GM23248 (cell line): ENCODE measurements around the gene ZNF827. TPM values are rescaled to one million over a fixed set of nuclear protein-coding genes. Genes with fewer than 3 reads are reported as not detected.

Source experiments
- DNase-seq: peaks from one replicate; pipeline ENCODE4 v3.0.0-alpha.2; 2015
- H2AFZ ChIP-seq: fragments of 200-600 bp; sonication (generic); 2 replicates; pipeline ENCODE4 v1.6.1; 2016; ENCODE audit warnings: antibody characterized with exemption
- H3F3A ChIP-seq: fragments of 200-600 bp; sonication (generic); 2 replicates; pipeline ENCODE4 v1.6.1; 2016; ENCODE audit warnings: mild to moderate bottlenecking, antibody characterized with exemption, mixed run types; ENCODE audit not compliant: insufficient read depth
- H3K27ac ChIP-seq: fragments of 200-600 bp; sonication (generic); 2 replicates; pipeline ENCODE4 v1.5.1; 2016; ENCODE audit warnings: mild to moderate bottlenecking
- H3K27me3 ChIP-seq: fragments of 200-600 bp; sonication (generic); replicated peaks from 2 replicates; pipeline ENCODE4 v1.6.1; 2016; ENCODE audit warnings: mild to moderate bottlenecking; ENCODE audit not compliant: insufficient read depth
- H3K36me3 ChIP-seq: fragments of 200-600 bp; sonication (generic); 2 replicates; pipeline ENCODE4 v1.6.1; 2016; ENCODE audit warnings: low read depth, mild to moderate bottlenecking
- H3K4me1 ChIP-seq: fragments of 200-600 bp; sonication (generic); 2 replicates; pipeline ENCODE4 v1.6.1; 2016; ENCODE audit warnings: mild to moderate bottlenecking; ENCODE audit not compliant: insufficient read depth
- H3K4me2 ChIP-seq: fragments of 200-600 bp; sonication (generic); one replicate; pipeline ENCODE4 v1.6.1; 2016; ENCODE audit warnings: mild to moderate bottlenecking; ENCODE audit not compliant: unreplicated experiment
- H3K4me3 ChIP-seq: fragments of 200-600 bp; sonication (generic); 2 replicates; pipeline ENCODE4 v1.5.1; 2016; ENCODE audit warnings: mild to moderate bottlenecking
- H3K79me2 ChIP-seq: fragments of 200-600 bp; sonication (generic); 2 replicates; pipeline ENCODE4 v1.6.1; 2016; ENCODE audit warnings: mild to moderate bottlenecking; ENCODE audit not compliant: insufficient read depth
- H3K9ac ChIP-seq: fragments of 200-600 bp; sonication (generic); 2 replicates; pipeline ENCODE4 v1.6.1; 2016; ENCODE audit warnings: mild to moderate bottlenecking
- H3K9me2 ChIP-seq: fragments of 200-600 bp; sonication (generic); 2 replicates; pipeline ENCODE4 v1.6.1; 2016; ENCODE audit warnings: mixed run types, mild to moderate bottlenecking, moderate library complexity; ENCODE audit not compliant: insufficient read depth
- H3K9me3 ChIP-seq: fragments of 200-600 bp; sonication (generic); one replicate; pipeline ENCODE4 v1.6.1; 2017; ENCODE audit warnings: low read depth
- H4K20me1 ChIP-seq: fragments of 200-600 bp; sonication (generic); 2 replicates; pipeline ENCODE4 v1.6.0; 2016; ENCODE audit not compliant: insufficient read depth
- EZH2 ChIP-seq: fragments of 200-600 bp; sonication (generic); IDR thresholded peaks from 2 replicates; pipeline ENCODE4 v1.6.1; 2018; ENCODE audit warnings: antibody characterized with exemption, mild to moderate bottlenecking; ENCODE audit not compliant: insufficient read depth, poor library complexity, severe bottlenecking
- EZH2phosphoT487 ChIP-seq: fragments of 200-600 bp; sonication (generic); IDR thresholded peaks from 2 replicates; pipeline ENCODE4 v1.6.1; 2018; ENCODE audit warnings: antibody characterized with exemption, moderate library complexity, mild to moderate bottlenecking, low read depth; ENCODE audit not compliant: insufficient read depth
- WGBS, 2 experiments: methylation state at CpG; one replicate each; pipeline ENCODE4 v1.1.6; 2015 to 2017; ENCODE audit warnings: low lambda C conversion rate in 2 of 2, low coverage in 1 of 2; ENCODE audit errors: missing lambda C conversion rate in 2 of 2; 5-methylcytosine and 5-hydroxymethylcytosine counted together
- in situ Hi-C: fragments of 300-500 bp; cut with MboI; formaldehyde crosslinking; loops from 2 replicates; pipeline ENCODE4 v1.15.0; 2020
- polyA plus RNA-seq: library from polyadenylated mRNA; unstranded; fragments of >200 nt; fragmentation: Nextera tagmentation; extraction: Ambion mirVana; gene quantifications from 2 replicates; pipeline ENCODE4 v1.2.1, GENCODE V29; 2016
- total RNA-seq: library from RNA; depleted of rRNA; stranded (reverse); fragments of >200 nt; shearing (Covaris generic); gene quantifications from 2 replicates; pipeline ENCODE4 v1.2.3, GENCODE V29; 2014

The ZNF827 gene
- total and polyA plus RNA-seq, 2 experiments from 2014 or later: 5.0 to 10.1 TPM

DNA sequence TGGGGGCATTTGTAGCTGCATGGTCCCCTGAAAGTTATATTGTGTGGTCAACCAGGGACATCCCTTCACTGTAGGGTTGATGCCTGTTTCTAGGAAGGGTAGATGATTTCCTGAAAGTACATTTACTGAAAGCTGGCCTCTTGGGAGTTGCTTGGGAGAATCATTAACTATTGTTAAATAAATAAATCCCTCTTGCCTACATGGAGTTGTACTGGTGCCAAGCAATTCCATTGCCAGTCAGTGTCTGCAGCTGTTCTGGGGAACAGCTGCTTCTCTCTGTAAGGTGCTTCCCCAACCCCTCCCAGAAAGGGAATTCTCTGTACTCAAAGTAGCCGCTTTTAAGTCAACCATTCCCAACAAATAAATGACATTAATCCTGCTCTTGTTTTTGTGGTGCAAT, 207.6 kb downstream of the ZNF827 start:
- Histone ChIP-seq H4K20me1 (no peaks in the 10 kb centered on the region), H3K4me2 (no peak overlapping the region), H3K4me1 (peaks cover 28% of the 10 kb centered on the region), H3K27me3 (no peaks in the 10 kb centered on the region), H3K36me3 (no peaks in the 10 kb centered on the region), H3F3A (peaks cover 28% of the 10 kb centered on the region), H3K9ac (no peak overlapping the region), H3K4me3 (no peak overlapping the region), H2AFZ (no peak overlapping the region), H3K79me2 (no peaks in the 10 kb centered on the region), H3K27ac (no peak overlapping the region), H3K9me2 (no peaks in the 10 kb centered on the region), H3K9me3 (no peaks in the 10 kb centered on the region)
- DNase-seq: peak; percentile 15
- in situ Hi-C loops: no loop called here
- TF ChIP-seq EZH2phosphoT487: no peak
- TF ChIP-seq EZH2: no peak
- 55 to 74% methylated on average over 1 of the region's 1 CpG for WGBS, 2 experiments

DNA sequence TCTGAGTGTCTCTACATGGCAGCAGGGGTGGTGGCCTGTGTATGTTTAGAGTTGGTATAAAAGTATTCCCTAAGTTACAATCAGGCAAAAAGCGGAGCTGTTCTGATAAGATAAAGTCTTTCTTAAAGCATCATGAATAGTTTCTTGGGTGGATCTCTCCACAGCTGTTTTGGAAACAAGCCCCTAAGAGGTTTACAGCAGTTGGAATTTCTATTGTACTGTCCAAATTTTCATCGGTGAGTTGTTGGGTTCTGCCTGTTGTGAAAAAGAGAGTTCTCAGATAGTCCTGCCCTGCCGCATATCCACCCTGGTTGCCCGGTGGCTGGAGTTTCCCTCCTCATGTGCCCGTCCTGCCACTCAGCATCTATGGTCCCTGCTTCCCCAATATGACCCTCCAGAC, 208.6 kb downstream of the ZNF827 start:
- H3F3A ChIP-seq: peaks cover 21% of the 10 kb centered on the region
- H3K9me3 ChIP-seq: no peaks in the 10 kb centered on the region
- H3K27ac ChIP-seq: no peak overlapping the region
- no peak overlapping the region for H3K9ac ChIP-seq
- H3K27me3 ChIP-seq: no peaks in the 10 kb centered on the region
- peaks cover 21% of the 10 kb centered on the region for H3K4me1 ChIP-seq
- no peak for DNase-seq
- 72 to 74% methylated on average over 5 of the region's 5 CpGs for WGBS, 2 experiments
- H2AFZ ChIP-seq: peak overlapping the region; percentile 29
- in situ Hi-C loops: no loop called here
- H3K9me2 ChIP-seq: no peaks in the 10 kb centered on the region
- no peaks in the 10 kb centered on the region for H3K79me2 ChIP-seq
- no peak overlapping the region for H3K4me3 ChIP-seq
- TF ChIP-seq EZH2 (no peak), EZH2phosphoT487 (no peak)
- no peaks in the 10 kb centered on the region for H3K36me3 ChIP-seq
- H4K20me1 ChIP-seq: no peaks in the 10 kb centered on the region
- no peak overlapping the region for H3K4me2 ChIP-seq

DNA sequence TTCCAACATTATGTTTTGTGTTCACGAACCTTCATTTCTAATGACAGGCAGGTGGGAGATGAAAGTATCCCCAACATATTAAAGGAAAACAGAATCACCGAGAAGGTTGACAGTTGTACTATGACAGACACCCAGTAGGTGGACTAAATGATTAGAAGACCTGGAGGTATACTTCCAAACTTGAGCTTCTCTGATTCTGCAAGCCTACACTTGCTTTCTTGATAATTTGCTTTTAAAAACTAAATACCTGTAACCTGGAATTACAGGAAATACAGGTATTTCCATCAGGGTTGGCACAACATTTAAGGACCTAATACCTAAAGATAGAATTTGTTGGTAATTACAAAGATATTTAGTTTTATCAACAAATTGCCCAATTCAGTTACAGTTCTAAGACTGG, 215.3 kb downstream of the ZNF827 start:
- WGBS, 2 experiments: 83 to 87% methylated on average over 2 of the region's 2 CpGs
- Histone ChIP-seq H3K27me3 (no peaks in the 10 kb centered on the region), H4K20me1 (no peaks in the 10 kb centered on the region), H3K9ac (no peak overlapping the region), H3K9me2 (no peaks in the 10 kb centered on the region), H3K4me1 (no peaks in the 10 kb centered on the region), H3F3A (no peaks in the 10 kb centered on the region), H3K4me2 (no peak overlapping the region), H3K27ac (no peak overlapping the region), H3K36me3 (no peaks in the 10 kb centered on the region), H3K4me3 (no peak overlapping the region), H3K79me2 (no peaks in the 10 kb centered on the region), H3K9me3 (no peaks in the 10 kb centered on the region), H2AFZ (no peak overlapping the region)
- in situ Hi-C loops: no loop called here
- DNase-seq: no peak
- no peak for TF ChIP-seq EZH2
- no peak for TF ChIP-seq EZH2phosphoT487

DNA sequence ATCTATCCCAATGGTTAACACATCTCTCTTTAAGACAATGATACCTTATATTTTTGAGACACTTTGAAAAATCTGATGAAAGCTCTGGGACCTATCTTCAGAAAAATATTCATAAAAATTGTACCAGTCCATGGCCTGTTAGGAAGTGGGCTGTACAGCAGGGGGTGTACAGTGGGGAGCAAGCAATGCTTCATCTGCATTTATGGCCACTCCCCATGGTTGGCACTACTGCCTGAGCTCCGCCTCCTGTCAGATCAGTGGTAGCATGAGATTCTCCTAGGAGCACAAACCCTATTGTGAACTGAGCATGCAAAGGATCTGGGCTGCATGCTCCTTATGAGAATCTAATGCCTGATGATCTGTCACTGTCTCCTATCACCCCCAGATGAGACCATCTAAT, 216.1 kb downstream of the ZNF827 start:
- WGBS, 2 experiments: 86 to 92% methylated on average over 1 of the region's 1 CpG
- in situ Hi-C loops: no loop called here
- no peaks in the 10 kb centered on the region for H3F3A ChIP-seq
- H3K9me3 ChIP-seq: no peaks in the 10 kb centered on the region
- no peaks in the 10 kb centered on the region for H3K9me2 ChIP-seq
- H3K27ac ChIP-seq: no peak overlapping the region
- no peaks in the 10 kb centered on the region for H3K4me1 ChIP-seq
- DNase-seq: no peak
- no peak overlapping the region for H3K9ac ChIP-seq
- no peaks in the 10 kb centered on the region for H3K36me3 ChIP-seq
- no peaks in the 10 kb centered on the region for H4K20me1 ChIP-seq
- no peaks in the 10 kb centered on the region for H3K27me3 ChIP-seq
- H3K4me2 ChIP-seq: no peak overlapping the region
- H3K79me2 ChIP-seq: no peaks in the 10 kb centered on the region
- no peak overlapping the region for H2AFZ ChIP-seq
- no peak overlapping the region for H3K4me3 ChIP-seq
- no peak for TF ChIP-seq EZH2
- TF ChIP-seq EZH2phosphoT487: no peak

DNA sequence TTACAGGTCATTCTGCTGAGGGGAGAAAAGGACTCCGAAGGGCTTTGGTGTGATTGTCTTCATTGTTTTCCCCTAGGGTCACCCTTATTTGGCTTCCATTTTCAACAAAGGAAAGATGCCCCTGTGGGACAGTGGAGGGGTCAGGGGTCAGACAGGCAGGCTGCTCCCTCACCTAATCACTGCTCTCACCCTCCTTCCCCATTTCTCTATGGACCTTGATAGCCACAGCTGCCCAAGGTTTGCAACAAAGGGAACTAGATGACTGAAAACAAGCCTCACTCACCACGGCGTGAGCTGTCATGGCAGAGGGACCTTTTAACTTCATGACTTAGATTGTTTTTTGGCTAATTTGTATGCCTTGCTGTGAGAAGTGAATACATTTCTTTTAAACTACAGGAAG, 218.0 kb downstream of the ZNF827 start:
- no peaks in the 10 kb centered on the region for H3K9me2 ChIP-seq
- H3K9me3 ChIP-seq: no peaks in the 10 kb centered on the region
- no peaks in the 10 kb centered on the region for H3K36me3 ChIP-seq
- no peaks in the 10 kb centered on the region for H3F3A ChIP-seq
- H3K9ac ChIP-seq: no peak overlapping the region
- WGBS, 2 experiments: 85 to 94% methylated on average over 3 of the region's 3 CpGs
- no peak for TF ChIP-seq EZH2phosphoT487
- TF ChIP-seq EZH2: no peak
- DNase-seq: no peak
- in situ Hi-C loops: no loop called here
- H3K4me3 ChIP-seq: no peak overlapping the region
- no peaks in the 10 kb centered on the region for H4K20me1 ChIP-seq
- peaks cover 5% of the 10 kb centered on the region for H3K4me1 ChIP-seq
- no peaks in the 10 kb centered on the region for H3K27me3 ChIP-seq
- H2AFZ ChIP-seq: no peak overlapping the region
- H3K79me2 ChIP-seq: no peaks in the 10 kb centered on the region
- no peak overlapping the region for H3K4me2 ChIP-seq
- no peak overlapping the region for H3K27ac ChIP-seq
